Measurements from ENCODE around the gene HELZ. TPM values are rescaled to one million over a fixed set of nuclear protein-coding genes. Genes with fewer than 3 reads are reported as not detected.

Gene HELZ
- total and polyA plus RNA-seq, 8 donors: 27.2 to 64.6 (median 37.3) TPM

DNA sequence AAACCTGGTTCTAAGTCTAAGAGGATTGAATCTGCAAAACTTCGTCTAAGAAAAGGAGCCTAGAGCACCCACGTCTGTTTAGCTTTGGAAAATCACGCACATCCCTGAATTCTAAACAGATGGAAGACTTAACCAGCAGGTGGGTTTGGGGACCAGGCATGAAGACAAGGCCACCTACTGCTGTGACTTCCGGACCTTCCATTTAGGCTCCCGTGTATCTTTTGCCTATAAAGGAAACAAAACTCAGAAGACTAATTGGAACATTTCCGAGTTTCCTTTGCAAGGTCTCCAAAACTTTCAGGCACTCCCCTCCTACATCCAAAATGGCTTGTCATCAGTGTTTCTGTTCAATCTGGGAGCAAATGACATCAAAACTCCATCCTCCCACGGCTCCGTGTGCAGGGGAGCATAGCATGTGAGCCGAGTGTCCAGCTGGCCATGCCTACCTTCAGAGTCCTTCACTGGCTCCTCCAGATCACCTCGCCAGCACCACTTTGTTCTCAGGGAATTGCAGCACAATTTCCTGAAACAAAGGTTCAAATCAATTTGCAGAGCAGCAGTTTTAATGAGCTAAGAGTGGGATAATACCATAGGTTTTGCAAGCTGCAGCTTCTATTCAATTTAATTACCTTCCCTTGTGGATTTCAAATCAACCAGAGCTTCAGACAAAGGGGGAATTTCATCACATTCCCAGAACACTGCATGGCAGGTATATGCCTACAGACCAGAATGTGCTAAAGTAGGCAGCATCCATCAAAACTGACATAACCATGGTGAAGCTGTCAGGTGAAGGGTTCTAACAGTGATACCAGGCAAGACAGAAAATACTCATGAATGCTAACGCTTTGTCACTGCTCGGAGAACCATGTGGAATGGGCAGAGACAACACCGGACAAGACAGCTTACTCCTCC lies 177.2 kb downstream of the HELZ start:
- no peak overlapping the region for H3K4me3 ChIP-seq
- H3K27me3 ChIP-seq: no peaks in the 10 kb centered on the region
- H3K27ac ChIP-seq: no peak overlapping the region
- H3K9me3 ChIP-seq: no peaks in the 10 kb centered on the region
- TF ChIP-seq, protein P1, sequence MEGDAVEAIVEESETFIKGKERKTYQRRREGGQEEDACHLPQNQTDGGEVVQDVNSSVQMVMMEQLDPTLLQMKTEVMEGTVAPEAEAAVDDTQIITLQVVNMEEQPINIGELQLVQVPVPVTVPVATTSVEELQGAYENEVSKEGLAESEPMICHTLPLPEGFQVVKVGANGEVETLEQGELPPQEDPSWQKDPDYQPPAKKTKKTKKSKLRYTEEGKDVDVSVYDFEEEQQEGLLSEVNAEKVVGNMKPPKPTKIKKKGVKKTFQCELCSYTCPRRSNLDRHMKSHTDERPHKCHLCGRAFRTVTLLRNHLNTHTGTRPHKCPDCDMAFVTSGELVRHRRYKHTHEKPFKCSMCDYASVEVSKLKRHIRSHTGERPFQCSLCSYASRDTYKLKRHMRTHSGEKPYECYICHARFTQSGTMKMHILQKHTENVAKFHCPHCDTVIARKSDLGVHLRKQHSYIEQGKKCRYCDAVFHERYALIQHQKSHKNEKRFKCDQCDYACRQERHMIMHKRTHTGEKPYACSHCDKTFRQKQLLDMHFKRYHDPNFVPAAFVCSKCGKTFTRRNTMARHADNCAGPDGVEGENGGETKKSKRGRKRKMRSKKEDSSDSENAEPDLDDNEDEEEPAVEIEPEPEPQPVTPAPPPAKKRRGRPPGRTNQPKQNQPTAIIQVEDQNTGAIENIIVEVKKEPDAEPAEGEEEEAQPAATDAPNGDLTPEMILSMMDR (IDR thresholded peaks at IDR 0.05): no peak
- ATAC-seq (no peak), DNase-seq (no peak)
- H3K4me1 ChIP-seq: no peaks in the 10 kb centered on the region
- intact Hi-C loops (cut with DNase I): no loop called here
- H3K36me3 ChIP-seq: no peaks in the 10 kb centered on the region

DNA sequence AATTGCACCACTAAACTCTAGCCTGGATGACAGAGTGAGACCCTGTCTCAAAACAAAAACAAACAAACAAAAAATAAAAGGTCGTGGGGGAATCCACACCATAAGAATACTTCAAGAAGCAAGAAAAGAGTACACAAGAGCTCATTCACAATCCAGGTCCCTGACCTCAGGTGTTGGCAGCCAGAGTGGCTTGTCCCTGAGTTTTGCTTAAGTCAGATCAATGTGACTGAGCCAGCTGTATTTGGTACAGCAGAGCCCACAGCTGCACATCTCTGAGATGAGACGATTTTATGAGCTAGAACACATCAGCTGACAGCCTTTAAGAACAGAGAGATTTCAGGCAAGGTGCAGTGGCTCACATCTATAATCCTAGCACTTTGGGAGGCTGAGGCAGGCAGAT lies 178.3 kb downstream of the HELZ start:
- DNase-seq (no peak), ATAC-seq (no peak)
- no peak overlapping the region for H3K27ac ChIP-seq
- no peaks in the 10 kb centered on the region for H3K27me3 ChIP-seq
- H3K36me3 ChIP-seq: no peaks in the 10 kb centered on the region
- TF ChIP-seq, protein P1 (IDR thresholded peaks at IDR 0.05): no peak
- no peak overlapping the region for H3K4me3 ChIP-seq
- H3K4me1 ChIP-seq: no peaks in the 10 kb centered on the region
- intact Hi-C loops (cut with DNase I): no loop called here
- H3K9me3 ChIP-seq: no peaks in the 10 kb centered on the region

DNA sequence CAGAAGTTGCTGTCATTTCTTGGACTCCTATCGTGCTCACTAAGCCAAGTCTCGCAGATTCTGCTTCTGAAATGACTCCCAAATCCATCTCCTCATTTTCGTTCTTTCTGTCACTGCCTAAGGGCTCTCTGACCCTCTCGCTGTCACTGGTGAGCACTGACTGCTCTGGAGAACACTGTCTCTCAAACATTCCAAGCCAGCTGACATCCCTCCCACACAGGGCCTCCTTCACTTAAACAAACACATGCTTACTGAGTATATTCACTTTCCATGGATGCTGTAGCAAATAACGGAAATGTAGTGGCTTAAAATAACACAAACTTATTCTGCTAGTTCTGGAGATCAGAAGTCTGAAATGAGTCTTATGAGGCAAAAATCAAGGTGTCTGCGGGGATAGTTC lies 181.9 kb downstream of the HELZ start:
- no peaks in the 10 kb centered on the region for H3K27me3 ChIP-seq
- intact Hi-C loops (cut with DNase I): no loop called here
- H3K4me3 ChIP-seq: no peak overlapping the region
- ATAC-seq (no peak), DNase-seq (peak in 1 of 4 donors; percentile 25)
- no peaks in the 10 kb centered on the region for H3K4me1 ChIP-seq
- H3K36me3 ChIP-seq: no peaks in the 10 kb centered on the region
- TF ChIP-seq, protein P1 (IDR thresholded peaks at IDR 0.05): no peak
- no peaks in the 10 kb centered on the region for H3K9me3 ChIP-seq
- no peak overlapping the region for H3K27ac ChIP-seq

DNA sequence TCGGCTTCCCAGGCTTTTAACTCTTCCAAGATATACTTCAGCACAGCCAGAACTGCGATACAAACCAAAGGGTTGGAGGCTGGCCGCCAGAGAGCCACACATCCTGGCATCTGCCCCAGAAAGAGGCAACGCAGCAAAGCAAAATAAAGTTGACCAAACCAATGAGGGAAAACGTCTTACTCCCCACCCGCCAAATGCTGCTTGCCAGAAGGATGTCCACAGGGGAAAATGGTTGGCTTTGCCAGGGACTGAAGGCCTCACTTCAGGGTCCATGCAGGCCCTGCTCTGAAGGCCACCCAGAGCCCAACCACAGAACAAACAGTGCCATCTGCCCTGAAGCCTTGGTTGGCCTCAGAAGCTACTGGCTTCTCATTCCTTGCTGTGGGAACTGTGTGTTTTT lies 185.6 kb downstream of the HELZ start:
- ATAC-seq: no peak
- Histone ChIP-seq H3K27me3 (no peaks in the 10 kb centered on the region), H3K9me3 (no peaks in the 10 kb centered on the region), H3K27ac (no peak overlapping the region), H3K36me3 (no peaks in the 10 kb centered on the region), H3K4me1 (no peaks in the 10 kb centered on the region), H3K4me3 (no peak overlapping the region)
- TF ChIP-seq, protein P1 (IDR thresholded peaks at IDR 0.05): no peak
- DNase-seq: no peak
- intact Hi-C loops (cut with DNase I): no loop called here

DNA sequence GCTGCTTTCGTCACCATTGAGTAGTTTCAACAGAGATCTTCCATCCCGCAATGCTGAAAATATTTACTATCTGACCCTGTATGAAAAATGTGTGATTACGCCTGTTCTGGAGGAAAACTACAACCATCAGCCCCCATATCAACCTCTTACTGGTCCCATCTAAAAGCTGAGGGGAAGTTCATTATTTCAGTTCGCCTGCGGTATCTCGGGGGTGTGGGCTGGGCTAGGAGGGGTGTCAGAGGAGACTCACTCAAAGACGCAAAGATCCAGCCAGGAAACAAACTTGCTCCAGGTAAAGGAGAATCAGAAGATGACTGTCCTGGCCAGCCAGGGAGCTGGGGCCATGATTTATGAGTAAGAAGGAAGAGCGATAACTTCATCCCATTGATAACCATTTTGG lies 187.0 kb downstream of the HELZ start:
- intact Hi-C loops (cut with DNase I): no loop called here
- Histone ChIP-seq H3K4me1 (no peaks in the 10 kb centered on the region), H3K27ac (no peak overlapping the region), H3K27me3 (no peaks in the 10 kb centered on the region), H3K36me3 (no peaks in the 10 kb centered on the region), H3K9me3 (no peaks in the 10 kb centered on the region), H3K4me3 (no peak overlapping the region)
- DNase-seq (no peak), ATAC-seq (no peak)
- TF ChIP-seq, protein P1 (IDR thresholded peaks at IDR 0.05): no peak

Measured in left lung (tissue), 10 donors.